Endothelial cell of umbilical vein (primary cell): Measurements from ENCODE around the gene PTTG2. TPM values are rescaled to one million over a fixed set of nuclear protein-coding genes. Genes with fewer than 3 reads are reported as not detected.

Experiments
- BruUV-seq: library from RNA; stranded (reverse); fragments of 400-500 nt; replicated peaks from 2 replicates; lab custom pipeline; 2021; lab: Mats Ljungman, UMichigan
- CTCF ChIA-PET: fragments of 300-600, 350-600 bp; sonication (Branson Sonifier 250); formaldehyde crosslinking; loops from one replicate; lab custom pipeline; 2021; ENCODE audit warnings: antibody characterized with exemption, inconsistent platforms; lab: Charles Lee
- POLR2A ChIA-PET: fragments of 300-600, 350-600 bp; sonication (Branson Sonifier 250); formaldehyde crosslinking; loops from one replicate; lab custom pipeline; 2021; ENCODE audit warnings: antibody characterized with exemption, inconsistent platforms; lab: Charles Lee
- DNase-seq: peaks from one replicate; pipeline ENCODE4 v3.0.0-alpha.2; 2011; ENCODE audit warnings: low read depth, low spot score
- FAIRE-seq: peaks from 2 replicates; lab custom pipeline; 2011; peaks lifted over from hg19 to GRCh38; lab: Jason Lieb, UNC
- H2AFZ ChIP-seq: 2 replicates; pipeline ENCODE4 v1.6.0; 2012; ENCODE audit warnings: low read depth, low read length, control low read depth, inconsistent platforms
- H3K27ac ChIP-seq: 2 replicates; pipeline ENCODE4 v1.5.1; 2011; ENCODE audit warnings: low read depth, mild to moderate bottlenecking, control low read depth, low read length, moderate library complexity; ENCODE audit not compliant: insufficient read depth
- H3K27me3 ChIP-seq, 2 experiments: 2 replicates each; pipeline versions ENCODE4 v1.6.0 to v1.6.1; 2011; ENCODE audit warnings: low read length in 2 of 2, mixed read lengths in 1 of 2; ENCODE audit not compliant: control insufficient read depth in 2 of 2, insufficient read depth in 2 of 2
- H3K36me3 ChIP-seq, 2 experiments: 2 replicates in 1 of 2; 3 replicates in 1 of 2; pipeline ENCODE4 v1.5.1; 2011; ENCODE audit warnings: low read length in 2 of 2, mild to moderate bottlenecking in 1 of 2, moderate library complexity in 1 of 2; ENCODE audit not compliant: control insufficient read depth in 2 of 2, insufficient read depth in 2 of 2; ENCODE audit errors: extremely low read depth in 1 of 2
- H3K4me1 ChIP-seq: 3 replicates; pipeline ENCODE4 v1.5.1; 2011; ENCODE audit warnings: mild to moderate bottlenecking, low read length; ENCODE audit not compliant: control insufficient read depth, insufficient read depth; ENCODE audit errors: extremely low read depth
- H3K4me2 ChIP-seq: 2 replicates; pipeline ENCODE4 v1.6.1; 2011; ENCODE audit warnings: low read length, control low read depth, mixed read lengths; ENCODE audit not compliant: insufficient read depth
- H3K4me3 ChIP-seq, 3 experiments: fragments of 200-600 bp in 1 of 3; sonication (generic), shearing (Covaris generic) in 1 of 3; replicated peaks in 1 of 3; 2 replicates each; pipeline ENCODE4 v1.5.1; 2011 to 2016; ENCODE audit warnings: control low read depth in 3 of 3, low read length in 3 of 3, mild to moderate bottlenecking in 2 of 3, inconsistent platforms in 1 of 3, low read depth in 1 of 3, moderate library complexity in 1 of 3; ENCODE audit not compliant: insufficient read depth in 1 of 3
- H3K79me2 ChIP-seq: 2 replicates; pipeline ENCODE4 v1.6.0; 2012; ENCODE audit warnings: low read length, inconsistent platforms; ENCODE audit not compliant: control insufficient read depth, insufficient read depth
- H3K9ac ChIP-seq: replicated peaks from 2 replicates; pipeline ENCODE3; 2011; ENCODE audit warnings: low read length, control low read depth; ENCODE audit not compliant: insufficient read depth; ENCODE audit errors: extremely low read depth
- H3K9me1 ChIP-seq: replicated peaks from 3 replicates; pipeline ENCODE4 v1.6.0; 2011; ENCODE audit warnings: mild to moderate bottlenecking, low read length; ENCODE audit not compliant: control insufficient read depth, insufficient read depth; ENCODE audit errors: extremely low read depth
- H3K9me3 ChIP-seq: replicated peaks from 2 replicates; pipeline ENCODE4 v1.5.1; 2012; ENCODE audit warnings: low read length, inconsistent platforms; ENCODE audit not compliant: control insufficient read depth, insufficient read depth
- H4K20me1 ChIP-seq: replicated peaks from 2 replicates; pipeline ENCODE3; 2011; ENCODE audit warnings: mild to moderate bottlenecking, low read length; ENCODE audit not compliant: control insufficient read depth, insufficient read depth; ENCODE audit errors: extremely low read depth
- EZH2 ChIP-seq: IDR thresholded peaks from 2 replicates; pipeline ENCODE4 v1.6.1; 2012; ENCODE audit warnings: borderline replicate concordance, low read depth, mild to moderate bottlenecking, moderate library complexity, low read length, inconsistent platforms; ENCODE audit not compliant: severe bottlenecking
- FOS ChIP-seq: IDR thresholded peaks from 2 replicates; pipeline ENCODE4 v1.6.1; 2011; ENCODE audit warnings: mild to moderate bottlenecking, low read length, moderate library complexity, borderline replicate concordance; ENCODE audit not compliant: insufficient read depth
- GATA2 ChIP-seq: IDR thresholded peaks from 2 replicates; pipeline ENCODE4 v1.7.0; 2011; ENCODE audit warnings: low read depth, mild to moderate bottlenecking, moderate library complexity, mixed read lengths, low read length; ENCODE audit not compliant: insufficient read length, insufficient read depth
- JUN ChIP-seq: IDR thresholded peaks from 2 replicates; pipeline ENCODE4 v1.6.1; 2011; ENCODE audit warnings: borderline replicate concordance, low read depth; ENCODE audit not compliant: insufficient read length, insufficient read depth
- MYC ChIP-seq: IDR thresholded peaks from one replicate; pipeline ENCODE4 v1.6.1; 2011; ENCODE audit warnings: mild to moderate bottlenecking, low read depth, low read length
- POLR2A ChIP-seq: IDR thresholded peaks from 2 replicates; pipeline ENCODE4 v1.6.1; 2012; ENCODE audit warnings: low read depth, mild to moderate bottlenecking, control low read depth, low read length
- POLR2AphosphoS5 ChIP-seq: IDR thresholded peaks from 2 replicates; pipeline ENCODE4 v1.6.1; 2012; ENCODE audit warnings: low read depth, mild to moderate bottlenecking, control low read depth, low read length, moderate library complexity; ENCODE audit not compliant: insufficient read depth
- dilution Hi-C: fragments of 300-500 bp; cut with MboI; formaldehyde crosslinking; loops from one replicate; pipeline ENCODE4 v1.15.0; 2019; ENCODE audit warnings: low sequenced_read_pairs; ENCODE audit not compliant: extremely low pct_ligation_motif_present
- intact Hi-C: fragments of 100-400 bp; cut with micrococcal nuclease; formaldehyde crosslinking; loops from one replicate; pipeline ENCODE4 v1.10.0; 2022
- polyA plus RNA-seq, 4 experiments: library from polyadenylated mRNA; depleted of rRNA in 3 of 4; stranded (reverse) in 3 of 4; unstranded in 1 of 4; fragments of >200 nt; gene quantifications; 2 replicates each; pipeline versions ENCODE4 v1.2.1 to v1.2.3, GENCODE V29; 2011 to 2012; ENCODE audit warnings: missing spikeins in 1 of 4
- total RNA-seq: library from RNA; stranded (reverse); gene quantifications from 2 replicates; pipeline ENCODE4 v1.2.3, GENCODE V29; 2021
- TF ChIP-seq, protein P1 (sequence below), 2 donors: IDR thresholded peaks; 1 replicate in 1 of 2; 2 replicates in 1 of 2; pipeline ENCODE4 v1.5.1; 2011; ENCODE audit warnings: low read length in 2 of 2, mild to moderate bottlenecking in 2 of 2, moderate library complexity in 2 of 2, control low read depth in 1 of 2, inconsistent platforms in 1 of 2, low read depth in 1 of 2; ENCODE audit not compliant: insufficient read depth in 1 of 2; ENCODE audit errors: extremely low read depth in 1 of 2
- TF ChIP-seq, protein P2 (sequence below): IDR thresholded peaks from 2 replicates; pipeline ENCODE4 v1.6.1; 2011; ENCODE audit not compliant: insufficient read depth, insufficient read length

The PTTG2 gene
- total and polyA plus RNA-seq, 2 donors (not counting 3 experiments of a cell fraction or from before 2014, with no cell fraction given): not detected

DNA sequence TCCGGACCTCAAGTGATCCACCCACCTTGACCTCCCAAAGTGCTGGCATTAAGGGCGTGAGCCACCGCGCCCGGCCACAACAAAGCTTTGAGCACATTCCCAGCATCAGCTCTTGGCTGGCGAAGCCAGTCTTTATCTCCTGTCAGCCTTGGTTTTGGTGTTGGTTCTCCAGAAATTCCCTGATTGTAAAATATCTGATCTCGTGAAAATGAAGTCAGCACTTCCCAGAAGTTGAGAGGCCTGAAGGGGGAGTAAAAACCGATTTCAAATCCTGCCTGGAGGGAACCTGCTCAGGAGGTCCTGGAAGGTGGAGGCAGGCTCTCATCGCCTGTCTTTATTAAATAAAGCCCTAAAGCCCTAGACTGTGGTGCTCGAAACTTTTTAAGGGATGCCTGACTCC lies 33.6 kb downstream of the PTTG2 start:
- Histone ChIP-seq H4K20me1 (no peaks in the 10 kb centered on the region), H3K9me1 (no peaks in the 10 kb centered on the region), H3K27me3 (no peaks in the 10 kb centered on the region), H3K4me1 (peaks cover 7% of the 10 kb centered on the region), H3K4me2 (no peak overlapping the region), H3K9ac (no peak overlapping the region), H3K9me3 (no peaks in the 10 kb centered on the region), H3K4me3 (no peak overlapping the region), H3K27ac (no peak overlapping the region), H3K79me2 (peaks cover 9% of the 10 kb centered on the region), H2AFZ (no peak overlapping the region), H3K36me3 (no peaks in the 10 kb centered on the region)
- ChIA-PET CTCF (no interaction called here), POLR2A (no interaction called here)
- no TSS peak for BruUV-seq
- dilution Hi-C loops: no loop called here
- TF ChIP-seq EZH2 (no peak), JUN (no peak), GATA2 (no peak), POLR2A (no peak), MYC (no peak), FOS (no peak), POLR2AphosphoS5 (no peak)
- TF ChIP-seq, protein P1, sequence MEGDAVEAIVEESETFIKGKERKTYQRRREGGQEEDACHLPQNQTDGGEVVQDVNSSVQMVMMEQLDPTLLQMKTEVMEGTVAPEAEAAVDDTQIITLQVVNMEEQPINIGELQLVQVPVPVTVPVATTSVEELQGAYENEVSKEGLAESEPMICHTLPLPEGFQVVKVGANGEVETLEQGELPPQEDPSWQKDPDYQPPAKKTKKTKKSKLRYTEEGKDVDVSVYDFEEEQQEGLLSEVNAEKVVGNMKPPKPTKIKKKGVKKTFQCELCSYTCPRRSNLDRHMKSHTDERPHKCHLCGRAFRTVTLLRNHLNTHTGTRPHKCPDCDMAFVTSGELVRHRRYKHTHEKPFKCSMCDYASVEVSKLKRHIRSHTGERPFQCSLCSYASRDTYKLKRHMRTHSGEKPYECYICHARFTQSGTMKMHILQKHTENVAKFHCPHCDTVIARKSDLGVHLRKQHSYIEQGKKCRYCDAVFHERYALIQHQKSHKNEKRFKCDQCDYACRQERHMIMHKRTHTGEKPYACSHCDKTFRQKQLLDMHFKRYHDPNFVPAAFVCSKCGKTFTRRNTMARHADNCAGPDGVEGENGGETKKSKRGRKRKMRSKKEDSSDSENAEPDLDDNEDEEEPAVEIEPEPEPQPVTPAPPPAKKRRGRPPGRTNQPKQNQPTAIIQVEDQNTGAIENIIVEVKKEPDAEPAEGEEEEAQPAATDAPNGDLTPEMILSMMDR (IDR thresholded peaks at IDR 0.05; ENCODE audit: extremely low read depth in 1 of 2, insufficient read depth in 1 of 2, low read depth in 1 of 2, low read length in 2 of 2): no peak
- TF ChIP-seq, protein P2, sequence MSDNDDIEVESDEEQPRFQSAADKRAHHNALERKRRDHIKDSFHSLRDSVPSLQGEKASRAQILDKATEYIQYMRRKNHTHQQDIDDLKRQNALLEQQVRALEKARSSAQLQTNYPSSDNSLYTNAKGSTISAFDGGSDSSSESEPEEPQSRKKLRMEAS: no peak
- intact Hi-C loops: no loop called here
- DNase-seq: no peak
- no peak for FAIRE-seq
